ENCODE measurements around the gene RASGRP3.

GRCh38 chr2:33541243-33541642, 64.8 kb downstream of the RASGRP3 start:
- TF ChIP-seq, protein P1, sequence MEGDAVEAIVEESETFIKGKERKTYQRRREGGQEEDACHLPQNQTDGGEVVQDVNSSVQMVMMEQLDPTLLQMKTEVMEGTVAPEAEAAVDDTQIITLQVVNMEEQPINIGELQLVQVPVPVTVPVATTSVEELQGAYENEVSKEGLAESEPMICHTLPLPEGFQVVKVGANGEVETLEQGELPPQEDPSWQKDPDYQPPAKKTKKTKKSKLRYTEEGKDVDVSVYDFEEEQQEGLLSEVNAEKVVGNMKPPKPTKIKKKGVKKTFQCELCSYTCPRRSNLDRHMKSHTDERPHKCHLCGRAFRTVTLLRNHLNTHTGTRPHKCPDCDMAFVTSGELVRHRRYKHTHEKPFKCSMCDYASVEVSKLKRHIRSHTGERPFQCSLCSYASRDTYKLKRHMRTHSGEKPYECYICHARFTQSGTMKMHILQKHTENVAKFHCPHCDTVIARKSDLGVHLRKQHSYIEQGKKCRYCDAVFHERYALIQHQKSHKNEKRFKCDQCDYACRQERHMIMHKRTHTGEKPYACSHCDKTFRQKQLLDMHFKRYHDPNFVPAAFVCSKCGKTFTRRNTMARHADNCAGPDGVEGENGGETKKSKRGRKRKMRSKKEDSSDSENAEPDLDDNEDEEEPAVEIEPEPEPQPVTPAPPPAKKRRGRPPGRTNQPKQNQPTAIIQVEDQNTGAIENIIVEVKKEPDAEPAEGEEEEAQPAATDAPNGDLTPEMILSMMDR (conservative IDR thresholded peaks at IDR 0.05) = no peak
- TF ChIP-seq EZH2 (IDR thresholded peaks at IDR 0.05; ENCODE audit: low read depth) = no peak

All from PC-9 (cell line).